Activated B cell treated with CpG ODN at 0.5 μM for 24 hours (primary cell): ENCODE results near the gene DLG4. TPM values are rescaled to one million over a fixed set of nuclear protein-coding genes. Genes with fewer than 3 reads are reported as not detected.
"Not testable (repeated sequence)": the region's sequence is repeated elsewhere in the genome, so short reads cannot be mapped to it uniquely, and the experiment has no call there.

Experiments used
- ATAC-seq: fragments of 200-7000 bp; cut with Tn5 transposase; one replicate; pipeline ENCODE4 v1.10.0; 2021; ENCODE audit warnings: low read depth, mild to moderate bottlenecking, moderate library complexity
- CTCF ChIA-PET: fragments of 350-600 bp; sonication (Branson Sonifier 250); formaldehyde crosslinking; loops from one replicate; lab custom pipeline; 2021; ENCODE audit warnings: antibody characterized with exemption; lab: Charles Lee
- POLR2A ChIA-PET: fragments of 350-600 bp; sonication (Branson Sonifier 250); formaldehyde crosslinking; loops from one replicate; lab custom pipeline; 2021; ENCODE audit warnings: antibody characterized with exemption; lab: Charles Lee
- DNase-seq: peaks from one replicate; pipeline ENCODE4 v3.0.0; 2022
- H3K27ac Mint-ChIP-seq: one replicate; pipeline ENCODE4 v1.8.0; 2020; ENCODE audit warnings: mixed read lengths
- H3K27me3 Mint-ChIP-seq: one replicate; pipeline ENCODE4 v1.8.0; 2021; ENCODE audit warnings: mixed read lengths
- H3K36me3 Mint-ChIP-seq: one replicate; pipeline ENCODE4 v1.8.0; 2021; ENCODE audit warnings: low read depth, mixed read lengths
- H3K4me1 Mint-ChIP-seq: one replicate; pipeline ENCODE4 v1.8.0; 2021; ENCODE audit warnings: mixed read lengths
- H3K4me3 Mint-ChIP-seq: one replicate; pipeline ENCODE4 v1.8.0; 2020; ENCODE audit warnings: mild to moderate bottlenecking, mixed read lengths
- H3K9me3 Mint-ChIP-seq: one replicate; pipeline ENCODE4 v1.8.0; 2020; ENCODE audit warnings: mixed read lengths
- CTCF ChIP-seq: fragments of 200-600 bp; IDR thresholded peaks from one replicate; pipeline ENCODE4 v1.8.0; 2022; ENCODE audit warnings: antibody characterized with exemption, mild to moderate bottlenecking
- intact Hi-C: fragments of 100-400 bp; cut with micrococcal nuclease; formaldehyde crosslinking; loops from one replicate; pipeline ENCODE4 v1.15.1; 2024
- total RNA-seq: library from RNA; stranded (reverse); gene quantifications from 2 replicates; pipeline ENCODE4 v1.2.3, GENCODE V29; 2022

DLG4 gene
- total RNA-seq, 1 donor from 2014 or later, result 3.9 TPM

GRCh38 chr17:7167832-7168231 is 51.8 kb downstream of the DLG4 start:
- TF ChIP-seq CTCF, result no peak
- Mint-ChIP-seq H3K27me3 (peaks cover 16% of the 10 kb centered on the region), H3K36me3 (peaks cover 2% of the 10 kb centered on the region), H3K9me3 (peaks cover 8% of the 10 kb centered on the region), H3K4me1 (no peaks in the 10 kb centered on the region), H3K4me3 (no peak overlapping the region), H3K27ac (no peak overlapping the region)
- DNase-seq, result no peak
- CTCF ChIA-PET, result no interaction called here
- POLR2A ChIA-PET, result no interaction called here
- no peak for ATAC-seq
- intact Hi-C loops, result no loop called here

- intact Hi-C loops, result no loop called here
Measured at GRCh38 chr17:7166873-7167272, 52.8 kb downstream of the DLG4 start.

GRCh38 chr17:7159571-7159970 is 60.1 kb downstream of the DLG4 start:
- H3K4me1 Mint-ChIP-seq, ATAC-seq, H3K4me3 Mint-ChIP-seq, DNase-seq, H3K9me3 Mint-ChIP-seq, POLR2A ChIA-PET, H3K36me3 Mint-ChIP-seq, H3K27ac Mint-ChIP-seq, intact Hi-C loops, CTCF ChIA-PET: not testable (repeated sequence)
- peaks cover 23% of the 10 kb centered on the region for H3K27me3 Mint-ChIP-seq

More at GRCh38 chr17:7166873-7167272, 52.8 kb downstream of the DLG4 start:
- H3K36me3 Mint-ChIP-seq, result peaks cover 2% of the 10 kb centered on the region
- TF ChIP-seq CTCF, result no peak
- H3K4me1 Mint-ChIP-seq, result no peaks in the 10 kb centered on the region
- ATAC-seq (no peak), DNase-seq (no peak)
- H3K27me3 Mint-ChIP-seq, result peaks cover 20% of the 10 kb centered on the region
- peaks cover 8% of the 10 kb centered on the region for H3K9me3 Mint-ChIP-seq
- POLR2A ChIA-PET, result no interaction called here
- CTCF ChIA-PET, result no interaction called here
- no peak overlapping the region for H3K4me3 Mint-ChIP-seq
- no peak overlapping the region for H3K27ac Mint-ChIP-seq

GRCh38 chr17:7158424-7158823 is 61.2 kb downstream of the DLG4 start:
- ATAC-seq, H3K9me3 Mint-ChIP-seq, POLR2A ChIA-PET, H3K27ac Mint-ChIP-seq, H3K36me3 Mint-ChIP-seq, intact Hi-C loops, DNase-seq, H3K4me3 Mint-ChIP-seq, CTCF ChIA-PET, H3K4me1 Mint-ChIP-seq: not testable (repeated sequence)
- peaks cover 28% of the 10 kb centered on the region for H3K27me3 Mint-ChIP-seq

GRCh38 chr17:7156342-7156940 is 63.2 kb downstream of the DLG4 start:
- Mint-ChIP-seq H3K4me1 (no peaks in the 10 kb centered on the region), H3K27ac (no peak overlapping the region), H3K36me3 (no peaks in the 10 kb centered on the region), H3K27me3 (peaks cover 32% of the 10 kb centered on the region), H3K9me3 (no peaks in the 10 kb centered on the region), H3K4me3 (no peak overlapping the region)
- intact Hi-C loops, result no loop called here
- ChIA-PET POLR2A (no interaction called here), CTCF (no interaction called here)
- no peak for ATAC-seq
- DNase-seq, result no peak
- TF ChIP-seq CTCF, result no peak

- Mint-ChIP-seq H3K36me3 (no peaks in the 10 kb centered on the region), H3K9me3 (no peaks in the 10 kb centered on the region), H3K4me1 (no peaks in the 10 kb centered on the region), H3K27me3 (peaks cover 16% of the 10 kb centered on the region), H3K4me3 (no peak overlapping the region), H3K27ac (no peak overlapping the region)
- ATAC-seq (no peak), DNase-seq (no peak)
- POLR2A ChIA-PET, result no interaction called here
- no peak for TF ChIP-seq CTCF
- intact Hi-C loops, result no loop called here
- CTCF ChIA-PET, result interaction anchor here (1.0 kb wide), 1 partner anchor 102 kb away, joined by 3 read pairs; no protein-coding TSS in a partner anchor
Measured at GRCh38 chr17:7147772-7148171, 71.9 kb downstream of the DLG4 start.
